Ramos (cell line): ENCODE data around the gene SSX4.
"Not testable (repeated sequence)": the region's sequence is repeated elsewhere in the genome, so short reads cannot be mapped to it uniquely, and the experiment has no call there.

Experiments used
- in situ Hi-C: fragments of 300-500 bp; cut with MboI; formaldehyde crosslinking; loops from one replicate; pipeline ENCODE4 v1.14.3; 2022; ENCODE audit warnings: low sequenced_read_pairs; ENCODE audit not compliant: unreplicated experiment

The SSX4 gene, protein sequence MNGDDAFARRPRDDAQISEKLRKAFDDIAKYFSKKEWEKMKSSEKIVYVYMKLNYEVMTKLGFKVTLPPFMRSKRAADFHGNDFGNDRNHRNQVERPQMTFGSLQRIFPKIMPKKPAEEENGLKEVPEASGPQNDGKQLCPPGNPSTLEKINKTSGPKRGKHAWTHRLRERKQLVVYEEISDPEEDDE

DNA sequence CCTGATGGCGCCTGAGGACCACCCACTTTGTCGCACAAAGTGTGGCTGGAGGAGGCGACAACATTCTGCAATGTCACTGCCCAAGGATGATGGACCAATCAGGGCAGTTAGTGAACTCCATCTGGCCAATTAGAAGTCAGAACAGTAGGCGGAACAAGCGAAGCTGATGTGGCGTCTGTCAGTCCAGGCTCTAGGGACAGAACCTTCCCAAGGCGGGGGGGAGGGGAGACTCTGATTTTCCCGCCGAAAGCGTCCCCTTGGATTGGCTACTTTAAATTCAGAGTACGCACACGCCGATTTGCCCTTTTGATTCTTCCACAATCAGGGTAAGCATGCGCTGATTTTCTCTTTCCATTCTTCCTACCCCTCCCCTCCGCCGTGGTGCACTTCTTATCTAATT lies at the start of gene SSX4:
Gene SSX4 (plus strand): TSS at position 301 of the 400 bp plus-strand sequence. CDS start 515 bp downstream, outside the sequence.
- in situ Hi-C loops = not testable (repeated sequence)

- in situ Hi-C loops = not testable (repeated sequence)
Observed at GRCh38 chrX:48346059-48346458, 37.3 kb upstream of the SSX4 start.

GRCh38 chrX:48356315-48357094 lies 26.8 kb upstream of the SSX4 start, which contains the start of gene SSX3:
SSX3 (minus strand) TSS chrX:48356703; CDS start chrX:48355249, 1,454 bp downstream.
- in situ Hi-C loops = not testable (repeated sequence)

DNA sequence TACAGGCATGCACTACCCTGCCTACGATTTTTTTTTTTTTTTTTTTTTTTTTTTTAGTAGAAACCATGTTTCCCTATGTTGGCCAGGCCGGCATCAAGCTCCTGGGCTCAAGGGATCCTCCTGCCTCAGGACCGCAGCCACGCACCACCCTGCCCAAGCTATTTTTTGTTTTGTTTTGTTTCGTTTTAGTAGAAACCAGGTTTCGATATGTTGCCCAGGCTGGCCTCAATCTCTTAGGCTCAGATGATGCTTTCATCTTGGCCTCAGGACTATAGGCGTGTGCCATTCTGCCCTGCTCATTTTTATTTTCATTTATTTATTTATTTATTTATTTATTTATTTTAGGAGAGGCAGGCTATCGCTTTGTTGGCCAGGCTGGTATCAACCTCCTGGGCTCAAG lies 25.7 kb upstream of the SSX4 start:
- in situ Hi-C loops = no loop called here

DNA sequence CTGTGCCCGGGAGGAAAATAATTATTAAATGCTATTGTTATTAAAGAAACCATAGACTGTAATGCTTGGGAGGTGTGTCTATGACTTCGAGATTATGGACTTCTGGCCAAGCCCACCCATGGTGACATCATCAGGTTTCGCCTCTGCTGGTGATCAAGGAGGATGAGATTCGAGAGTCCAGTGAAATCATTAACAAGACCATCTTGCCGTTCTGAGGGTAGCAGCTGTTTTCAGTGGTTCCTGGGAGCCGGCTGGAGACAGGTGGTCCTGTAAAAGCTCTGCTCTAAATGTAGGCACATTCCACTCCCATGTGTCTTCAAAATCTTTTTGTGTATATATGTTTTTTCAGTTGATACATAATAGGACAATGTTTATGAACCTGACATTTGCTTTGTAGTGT lies 24.1 kb upstream of the SSX4 start:
- in situ Hi-C loops = not testable (repeated sequence)

DNA sequence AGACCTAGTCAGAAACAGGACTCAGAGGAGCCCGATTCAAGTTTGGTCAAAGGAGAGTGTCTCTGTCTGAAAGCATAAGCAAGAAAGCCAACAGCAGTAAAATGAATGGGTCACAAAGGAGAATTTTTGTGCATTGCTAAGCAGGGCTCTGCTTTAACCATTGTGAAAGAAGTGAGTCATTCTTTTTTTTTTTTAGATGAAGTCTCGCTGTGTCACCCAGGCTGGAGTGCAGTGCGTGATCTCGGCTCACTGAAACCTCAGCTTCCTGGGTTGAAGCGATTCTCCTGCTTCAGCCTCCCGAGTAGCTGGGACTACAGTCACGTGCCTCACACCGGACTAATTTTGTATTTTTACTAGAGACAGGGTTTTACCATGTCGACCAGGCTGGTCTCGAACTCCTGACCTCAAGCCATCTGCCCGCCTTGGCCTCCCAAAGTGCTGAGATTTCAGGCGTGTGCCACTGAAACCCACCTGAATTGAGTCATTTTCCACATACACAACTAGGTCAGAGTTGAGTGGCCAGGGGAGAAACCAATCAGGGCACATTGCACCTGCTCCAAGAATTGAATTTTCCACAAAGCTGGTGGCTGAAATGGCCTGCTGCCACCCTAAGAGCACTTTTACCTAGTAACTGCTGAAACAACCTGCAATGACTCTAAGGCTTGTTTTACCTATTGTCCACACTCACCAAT lies 15.5 kb upstream of the SSX4 start:
- in situ Hi-C loops = not testable (repeated sequence)

- in situ Hi-C loops = not testable (repeated sequence)
Observed at GRCh38 chrX:48370408-48370807, 12.9 kb upstream of the SSX4 start.

DNA sequence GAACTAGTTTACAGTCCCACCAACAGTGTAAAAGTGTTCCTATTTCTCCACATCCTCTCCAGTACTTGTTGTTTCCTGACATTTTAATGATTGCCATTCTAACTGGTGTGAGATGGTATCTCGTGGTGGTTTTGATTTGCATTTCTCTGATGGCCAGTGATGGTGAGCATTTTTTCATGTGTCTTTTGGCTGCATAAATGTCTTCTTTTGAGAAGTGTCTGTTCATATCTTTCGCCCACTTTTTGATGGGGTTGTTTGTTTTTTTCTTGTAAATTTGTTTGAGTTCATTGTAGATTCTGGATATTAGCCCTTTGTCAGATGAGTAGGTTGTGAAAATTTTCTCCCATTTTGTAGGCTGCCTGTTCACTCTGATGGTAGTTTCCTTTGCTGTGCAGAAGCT lies 13.6 kb downstream of the SSX4 start:
- in situ Hi-C loops = not testable (repeated sequence)

DNA sequence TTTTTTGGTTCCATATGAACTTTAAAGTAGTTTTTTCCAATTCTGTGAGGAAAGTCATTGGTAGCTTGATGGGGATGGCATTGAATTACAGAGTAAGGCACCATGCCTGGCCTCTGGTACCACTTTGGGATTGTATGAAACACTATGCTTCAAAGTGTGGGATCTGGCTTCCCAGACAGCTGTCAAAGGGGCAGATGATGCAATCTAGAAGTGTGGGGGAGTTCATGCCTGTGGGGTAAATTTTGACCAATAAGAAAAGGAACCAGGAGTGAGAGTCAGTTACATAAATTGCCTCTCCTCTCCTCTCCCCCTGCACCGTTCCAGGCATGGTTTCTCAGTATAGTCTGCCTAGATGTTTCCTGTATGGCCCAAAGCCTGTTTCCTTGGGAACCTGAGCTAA lies 14.5 kb downstream of the SSX4 start:
- in situ Hi-C loops = not testable (repeated sequence)

DNA sequence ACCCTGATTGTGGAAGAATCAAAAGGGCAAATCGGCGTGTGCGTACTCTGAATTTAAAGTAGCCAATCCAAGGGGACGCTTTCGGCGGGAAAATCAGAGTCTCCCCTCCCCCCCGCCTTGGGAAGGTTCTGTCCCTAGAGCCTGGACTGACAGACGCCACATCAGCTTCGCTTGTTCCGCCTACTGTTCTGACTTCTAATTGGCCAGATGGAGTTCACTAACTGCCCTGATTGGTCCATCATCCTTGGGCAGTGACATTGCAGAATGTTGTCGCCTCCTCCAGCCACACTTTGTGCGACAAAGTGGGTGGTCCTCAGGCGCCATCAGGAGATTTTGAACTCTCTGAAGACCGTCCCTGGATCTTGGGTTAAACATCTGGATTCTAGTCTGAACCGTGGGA lies 28.5 kb downstream of the SSX4 start, which contains the start of gene SSX4B:
Gene SSX4B (minus strand): TSS at position 101 of the 400 bp plus-strand sequence. CDS start 588 bp downstream, outside the sequence.
- in situ Hi-C loops = not testable (repeated sequence)

DNA sequence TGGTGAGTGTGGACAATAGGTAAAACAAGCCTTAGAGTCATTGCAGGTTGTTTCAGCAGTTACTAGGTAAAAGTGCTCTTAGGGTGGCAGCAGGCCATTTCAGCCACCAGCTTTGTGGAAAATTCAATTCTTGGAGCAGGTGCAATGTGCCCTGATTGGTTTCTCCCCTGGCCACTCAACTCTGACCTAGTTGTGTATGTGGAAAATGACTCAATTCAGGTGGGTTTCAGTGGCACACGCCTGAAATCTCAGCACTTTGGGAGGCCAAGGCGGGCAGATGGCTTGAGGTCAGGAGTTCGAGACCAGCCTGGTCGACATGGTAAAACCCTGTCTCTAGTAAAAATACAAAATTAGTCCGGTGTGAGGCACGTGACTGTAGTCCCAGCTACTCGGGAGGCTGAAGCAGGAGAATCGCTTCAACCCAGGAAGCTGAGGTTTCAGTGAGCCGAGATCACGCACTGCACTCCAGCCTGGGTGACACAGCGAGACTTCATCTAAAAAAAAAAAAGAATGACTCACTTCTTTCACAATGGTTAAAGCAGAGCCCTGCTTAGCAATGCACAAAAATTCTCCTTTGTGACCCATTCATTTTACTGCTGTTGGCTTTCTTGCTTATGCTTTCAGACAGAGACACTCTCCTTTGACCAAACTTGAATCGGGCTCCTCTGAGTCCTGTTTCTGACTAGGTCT lies 43.8 kb downstream of the SSX4 start:
- in situ Hi-C loops = loop anchor here (25.0 kb wide), 1 partner anchor 165 kb away; the partner anchor contains the start of gene SSX1

DNA sequence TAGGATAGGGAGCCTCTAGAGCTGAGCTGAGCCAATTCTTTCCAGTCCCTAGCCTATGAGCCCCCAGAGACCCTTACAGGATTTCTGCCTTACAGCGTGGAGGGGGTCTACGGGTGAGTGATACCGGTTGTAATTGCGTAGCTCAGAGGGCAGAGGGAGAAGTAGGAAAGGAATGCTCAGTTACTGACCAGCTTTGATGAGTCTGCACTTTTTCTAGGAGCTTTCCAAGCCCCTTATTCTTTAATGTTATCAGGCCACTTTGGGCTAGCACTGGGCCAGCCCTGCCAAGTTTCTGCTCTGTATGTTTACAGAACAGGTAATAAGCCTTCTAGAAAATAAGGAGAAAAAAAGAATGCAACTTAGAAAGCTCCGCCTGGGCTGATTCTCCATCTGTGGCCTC lies 46.3 kb downstream of the SSX4 start:
- in situ Hi-C loops = loop anchor here (25.0 kb wide), 1 partner anchor 167 kb away; the partner anchor contains the start of gene SSX1

GRCh38 chrX:48430166-48430565 lies 46.8 kb downstream of the SSX4 start:
- in situ Hi-C loops = loop anchor here (25.0 kb wide), 1 partner anchor 168 kb away; the partner anchor contains the start of gene SSX1

DNA sequence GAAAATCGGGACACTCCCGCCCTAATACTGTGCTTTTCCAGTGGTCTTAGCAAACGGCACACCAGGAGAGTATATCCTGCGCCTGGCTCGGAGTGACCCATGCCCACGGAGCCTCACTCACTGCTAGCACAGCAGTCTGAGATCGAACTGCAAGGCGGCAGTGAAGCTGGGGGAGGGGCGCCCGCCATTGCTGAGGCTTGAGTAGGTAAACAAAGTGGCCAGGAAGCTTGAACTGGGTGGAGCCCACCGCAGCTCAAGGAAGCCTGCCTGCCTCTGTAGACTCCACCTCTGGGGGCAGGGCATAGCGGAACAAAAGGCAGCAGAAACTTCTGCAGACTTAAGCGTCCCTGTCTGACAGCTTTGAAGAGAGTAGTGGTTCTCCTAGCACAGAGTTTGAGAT lies 50.4 kb downstream of the SSX4 start:
- in situ Hi-C loops = loop anchor here (25.0 kb wide), 1 partner anchor 171 kb away; the partner anchor contains the start of gene SSX1
